Endothelial cell of umbilical vein (primary cell): ENCODE results near the gene COX14.

Experiments used
- CTCF ChIP-seq, 2 donors: IDR thresholded peaks; 1 replicate in 1 of 2; 2 replicates in 1 of 2; pipeline ENCODE4 v1.5.1; 2011; ENCODE audit warnings: low read length in 2 of 2, mild to moderate bottlenecking in 2 of 2, moderate library complexity in 2 of 2, control low read depth in 1 of 2, inconsistent platforms in 1 of 2, low read depth in 1 of 2; ENCODE audit not compliant: insufficient read depth in 1 of 2; ENCODE audit errors: extremely low read depth in 1 of 2
- EZH2 ChIP-seq: IDR thresholded peaks from 2 replicates; pipeline ENCODE4 v1.6.1; 2012; ENCODE audit warnings: borderline replicate concordance, low read depth, mild to moderate bottlenecking, moderate library complexity, low read length, inconsistent platforms; ENCODE audit not compliant: severe bottlenecking
- MAX ChIP-seq: IDR thresholded peaks from 2 replicates; pipeline ENCODE4 v1.6.1; 2011; ENCODE audit not compliant: insufficient read depth, insufficient read length
- POLR2A ChIP-seq: IDR thresholded peaks from 2 replicates; pipeline ENCODE4 v1.6.1; 2012; ENCODE audit warnings: low read depth, mild to moderate bottlenecking, control low read depth, low read length
- POLR2AphosphoS5 ChIP-seq: IDR thresholded peaks from 2 replicates; pipeline ENCODE4 v1.6.1; 2012; ENCODE audit warnings: low read depth, mild to moderate bottlenecking, control low read depth, low read length, moderate library complexity; ENCODE audit not compliant: insufficient read depth

GRCh38 chr12:50123203-50123602 is 11.2 kb downstream of the COX14 start:
- TF ChIP-seq POLR2AphosphoS5: no peak
- TF ChIP-seq CTCF (IDR thresholded peaks at IDR 0.05; ENCODE audit: extremely low read depth in 1 of 2, insufficient read depth in 1 of 2, low read depth in 1 of 2, low read length in 2 of 2): no peak
- no peak for TF ChIP-seq POLR2A
- TF ChIP-seq MAX: no peak
- no peak for TF ChIP-seq EZH2
